GM13976 (cell line): ENCODE measurements around the gene PCDHGA10.
"Not testable (repeated sequence)": the region's sequence is repeated elsewhere in the genome, so short reads cannot be mapped to it uniquely, and the experiment has no call there.

Experiments used
- DNase-seq: peaks from one replicate; pipeline ENCODE4 v3.0.0; 2012; ENCODE audit warnings: low spot score
- CTCF ChIP-seq: IDR thresholded peaks from 2 replicates; pipeline ENCODE4 v1.5.1; 2012; ENCODE audit warnings: borderline replicate concordance, mild to moderate bottlenecking; ENCODE audit not compliant: insufficient read depth; ENCODE audit errors: extremely low read depth, missing control alignments, control extremely low read depth
- in situ Hi-C: fragments of 300-500 bp; cut with MboI; formaldehyde crosslinking; loops from one replicate; pipeline ENCODE4 v1.12.0; 2022; ENCODE audit warnings: low sequenced_read_pairs, mixed read lengths, inconsistent platforms; ENCODE audit not compliant: unreplicated experiment

PCDHGA10 gene

GRCh38 chr5:141397756-141398551, 14.8 kb upstream of the PCDHGA10 start, which contains the start of gene PCDHGB5:
TSS of gene PCDHGB5 (plus strand) at chr5:141397947. CDS start at chr5:141398128, 181 bp downstream.
- peak; percentile 59 for DNase-seq
- in situ Hi-C loops: not testable (repeated sequence)

DNA sequence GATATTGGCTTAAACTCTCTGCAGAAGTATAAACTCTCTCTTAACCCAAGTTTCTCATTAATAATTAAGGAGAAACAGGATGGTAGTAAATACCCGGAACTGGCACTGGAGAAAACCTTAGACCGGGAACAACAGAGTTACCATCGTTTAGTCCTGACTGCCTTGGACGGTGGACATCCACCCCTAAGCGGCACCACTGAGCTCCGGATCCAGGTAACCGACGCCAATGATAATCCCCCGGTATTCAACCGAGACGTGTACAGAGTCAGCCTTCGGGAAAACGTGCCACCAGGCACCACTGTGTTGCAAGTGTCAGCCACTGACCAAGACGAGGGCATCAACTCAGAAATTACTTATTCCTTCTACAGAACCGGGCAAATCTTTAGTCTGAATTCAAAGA, 14.2 kb upstream of the PCDHGA10 start:
- in situ Hi-C loops: no loop called here
- no peak for DNase-seq
- TF ChIP-seq CTCF: no peak

More at GRCh38 chr5:141397756-141398551, 14.8 kb upstream of the PCDHGA10 start, which contains the start of gene PCDHGB5:
- peak; percentile 73 for TF ChIP-seq CTCF

GRCh38 chr5:141399555-141400258, 13.1 kb upstream of the PCDHGA10 start:
- in situ Hi-C loops: no loop called here
- TF ChIP-seq CTCF: no peak
- no peak for DNase-seq

- TF ChIP-seq CTCF: peak; percentile 12
- in situ Hi-C loops: no loop called here
- no peak for DNase-seq
Measured at GRCh38 chr5:141402553-141403243, 10.1 kb upstream of the PCDHGA10 start, which contains the start of gene PCDHGA9. TSS of gene PCDHGA9 (plus strand) at chr5:141402778. CDS start at chr5:141402953, 175 bp downstream.

DNA sequence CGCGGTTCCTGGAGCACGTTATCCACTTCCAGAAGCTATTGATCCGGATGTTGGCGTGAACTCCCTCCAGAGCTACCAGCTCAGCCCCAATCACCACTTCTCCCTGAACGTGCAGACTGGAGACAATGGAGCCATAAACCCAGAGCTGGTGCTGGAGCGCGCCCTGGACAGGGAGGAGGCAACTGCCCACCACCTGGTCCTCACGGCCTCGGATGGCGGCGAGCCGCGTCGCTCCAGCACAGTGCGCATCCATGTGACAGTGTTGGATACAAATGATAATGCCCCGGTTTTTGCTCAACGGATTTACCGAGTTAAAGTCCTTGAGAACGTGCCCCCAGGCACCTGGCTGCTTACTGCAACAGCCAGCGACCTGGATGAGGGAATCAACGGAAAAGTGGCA, 9.4 kb upstream of the PCDHGA10 start:
- no peak for TF ChIP-seq CTCF
- in situ Hi-C loops: no loop called here
- DNase-seq: no peak

- TF ChIP-seq CTCF: peak; percentile 48
- DNase-seq: peak; percentile 62
- in situ Hi-C loops: not testable (repeated sequence)
Measured at GRCh38 chr5:141407790-141408505, 4.8 kb upstream of the PCDHGA10 start, which contains the start of gene PCDHGB6. TSS of gene PCDHGB6 (plus strand) at chr5:141408021. CDS start at chr5:141408203, 182 bp downstream.
